ENCODE measurements around the gene ASMT. TPM values are rescaled to one million over a fixed set of nuclear protein-coding genes. Genes with fewer than 3 reads are reported as not detected.
A peak's percentile ranks its signal among the peaks of the same experiment; 100 is the strongest.

ASMT gene
- total RNA-seq, 4 donors from 2014 or later: not detected

DNA sequence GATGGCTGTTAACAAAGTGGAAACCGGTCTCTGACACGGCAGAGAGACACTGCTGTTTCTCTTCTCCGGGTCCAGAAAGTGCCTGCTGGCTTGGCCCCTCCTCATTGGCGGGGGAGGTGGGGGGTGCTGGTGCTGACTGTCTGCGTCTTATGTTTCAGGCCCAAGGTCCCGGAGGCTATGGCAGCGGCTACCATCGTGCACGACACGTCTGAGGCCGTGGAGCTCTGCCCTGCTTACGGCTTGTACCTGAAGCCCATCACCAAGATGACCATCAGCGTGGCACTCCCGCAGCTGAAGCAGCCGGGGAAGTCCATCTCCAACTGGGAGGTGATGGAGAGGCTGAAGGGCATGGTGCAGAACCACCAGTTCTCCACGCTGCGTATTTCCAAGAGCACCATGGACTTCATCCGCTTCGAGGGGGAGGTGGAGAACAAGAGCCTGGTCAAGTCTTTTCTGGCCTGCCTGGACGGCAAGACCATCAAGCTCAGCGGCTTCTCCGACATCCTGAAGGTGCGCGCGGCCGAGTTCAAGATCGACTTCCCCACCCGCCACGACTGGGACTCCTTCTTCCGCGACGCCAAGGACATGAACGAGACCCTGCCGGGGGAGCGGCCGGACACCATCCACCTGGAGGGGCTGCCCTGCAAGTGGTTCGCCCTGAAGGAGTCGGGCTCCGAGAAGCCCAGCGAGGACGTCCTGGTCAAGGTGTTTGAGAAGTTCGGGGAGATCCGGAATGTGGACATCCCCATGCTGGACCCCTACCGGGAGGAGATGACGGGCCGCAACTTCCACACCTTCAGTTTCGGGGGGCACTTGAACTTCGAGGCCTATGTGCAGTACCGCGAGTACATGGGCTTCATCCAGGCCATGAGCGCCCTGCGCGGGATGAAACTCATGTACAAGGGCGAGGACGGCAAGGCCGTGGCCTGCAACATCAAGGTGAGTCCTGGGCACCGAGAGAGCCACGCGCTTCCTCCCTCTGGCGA lies 21.3 kb upstream of the ASMT start:
- H3K27me3 ChIP-seq: no peaks in the 10 kb centered on the region
- H3K4me3 ChIP-seq (replicated peaks in 1 of 3): peak overlapping the region in 1 of 3 donors; percentile 88
- no peak for DNase-seq
- no peaks in the 10 kb centered on the region for H3K9me3 ChIP-seq
- peaks cover 44% of the 10 kb centered on the region in 2 donors for H3K36me3 ChIP-seq
- intact Hi-C loops (cut with DNase I): loop anchor here (2.0 to 10.0 kb wide), 2 partner anchors 139 to 199 kb away; partner anchors contain the start of gene SLC25A6
- TF ChIP-seq, protein P1, sequence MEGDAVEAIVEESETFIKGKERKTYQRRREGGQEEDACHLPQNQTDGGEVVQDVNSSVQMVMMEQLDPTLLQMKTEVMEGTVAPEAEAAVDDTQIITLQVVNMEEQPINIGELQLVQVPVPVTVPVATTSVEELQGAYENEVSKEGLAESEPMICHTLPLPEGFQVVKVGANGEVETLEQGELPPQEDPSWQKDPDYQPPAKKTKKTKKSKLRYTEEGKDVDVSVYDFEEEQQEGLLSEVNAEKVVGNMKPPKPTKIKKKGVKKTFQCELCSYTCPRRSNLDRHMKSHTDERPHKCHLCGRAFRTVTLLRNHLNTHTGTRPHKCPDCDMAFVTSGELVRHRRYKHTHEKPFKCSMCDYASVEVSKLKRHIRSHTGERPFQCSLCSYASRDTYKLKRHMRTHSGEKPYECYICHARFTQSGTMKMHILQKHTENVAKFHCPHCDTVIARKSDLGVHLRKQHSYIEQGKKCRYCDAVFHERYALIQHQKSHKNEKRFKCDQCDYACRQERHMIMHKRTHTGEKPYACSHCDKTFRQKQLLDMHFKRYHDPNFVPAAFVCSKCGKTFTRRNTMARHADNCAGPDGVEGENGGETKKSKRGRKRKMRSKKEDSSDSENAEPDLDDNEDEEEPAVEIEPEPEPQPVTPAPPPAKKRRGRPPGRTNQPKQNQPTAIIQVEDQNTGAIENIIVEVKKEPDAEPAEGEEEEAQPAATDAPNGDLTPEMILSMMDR (IDR thresholded peaks at IDR 0.05): no peak
- TF ChIP-seq POLR2A (IDR thresholded peaks at IDR 0.05): no peak
- peaks cover 4 to 10% of the 10 kb centered on the region in 2 donors for H3K4me1 ChIP-seq
- 90 to 92% methylated on average over 42 to 59 of the region's 60 CpGs for WGBS, 2 donors
- no peak overlapping the region for H3K27ac ChIP-seq

DNA sequence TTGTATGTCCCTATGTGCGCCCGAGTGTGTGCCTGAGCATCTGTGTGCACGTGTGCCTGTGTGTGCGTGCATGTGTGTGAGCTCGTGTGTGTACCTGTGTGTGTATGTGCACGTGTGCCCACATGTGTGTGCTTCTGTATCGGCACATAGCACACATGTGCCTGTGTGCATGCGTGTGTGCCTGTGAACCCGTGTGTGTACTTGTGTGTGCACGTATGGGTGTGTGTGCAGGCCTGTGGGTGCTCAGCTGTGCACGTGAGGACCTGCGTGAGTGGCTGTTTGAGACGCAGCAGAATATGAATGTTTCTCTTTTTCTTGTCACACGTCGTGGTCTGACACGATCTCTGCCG lies 19.2 kb upstream of the ASMT start:
- Histone ChIP-seq H3K4me1 (peaks cover 4 to 10% of the 10 kb centered on the region in 2 donors), H3K4me3 (replicated peaks in 1 of 3) (no peak overlapping the region), H3K27ac (no peak overlapping the region), H3K27me3 (no peaks in the 10 kb centered on the region), H3K36me3 (peaks cover 65% of the 10 kb centered on the region in 2 donors), H3K9me3 (no peaks in the 10 kb centered on the region)
- TF ChIP-seq, protein P1 (IDR thresholded peaks at IDR 0.05): no peak
- no peak for TF ChIP-seq POLR2A (IDR thresholded peaks at IDR 0.05)
- no peak for DNase-seq
- intact Hi-C loops (cut with DNase I): loop anchor here (10.0 kb wide), 1 partner anchor 201 kb away; the partner anchor contains the start of gene SLC25A6
- WGBS, 2 donors: 91 to 95% methylated on average over 17 of the region's 17 CpGs

DNA sequence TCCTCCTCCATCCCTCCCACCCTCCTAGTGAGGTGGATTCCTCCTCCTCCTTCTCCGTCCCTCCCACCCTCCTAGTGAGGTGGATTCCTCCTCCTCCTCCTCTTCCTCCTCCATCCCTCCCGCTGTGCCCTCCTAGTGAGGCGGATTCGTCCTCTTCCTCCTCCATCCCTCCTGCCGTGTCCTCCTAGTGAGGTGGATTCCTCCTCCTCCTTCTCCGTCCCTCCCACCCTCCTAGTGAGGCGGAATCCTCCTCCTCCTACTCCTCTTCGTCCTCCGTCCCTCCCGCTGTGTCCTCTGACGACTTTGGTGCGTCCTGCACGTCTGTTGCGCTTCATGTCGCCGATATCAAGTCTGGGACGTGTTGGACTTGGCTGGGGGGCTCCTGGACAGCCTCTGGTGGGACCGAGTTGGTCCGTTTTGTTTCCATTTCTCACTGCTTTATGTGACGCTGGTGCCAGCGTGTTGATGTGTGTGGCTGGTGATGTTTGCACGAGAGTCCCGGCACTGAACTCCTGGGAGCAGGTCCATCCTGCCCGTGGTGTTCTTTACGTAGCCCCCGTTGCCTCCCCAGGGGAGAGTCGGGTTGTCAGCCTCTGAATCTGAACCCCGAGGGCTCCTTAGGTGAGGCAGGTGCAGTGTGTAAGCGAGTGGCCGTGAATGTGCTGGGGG lies 18.0 kb upstream of the ASMT start:
- intact Hi-C loops (cut with DNase I): loop anchor here (10.0 kb wide), 1 partner anchor 202 kb away; the partner anchor contains the start of gene SLC25A6

DNA sequence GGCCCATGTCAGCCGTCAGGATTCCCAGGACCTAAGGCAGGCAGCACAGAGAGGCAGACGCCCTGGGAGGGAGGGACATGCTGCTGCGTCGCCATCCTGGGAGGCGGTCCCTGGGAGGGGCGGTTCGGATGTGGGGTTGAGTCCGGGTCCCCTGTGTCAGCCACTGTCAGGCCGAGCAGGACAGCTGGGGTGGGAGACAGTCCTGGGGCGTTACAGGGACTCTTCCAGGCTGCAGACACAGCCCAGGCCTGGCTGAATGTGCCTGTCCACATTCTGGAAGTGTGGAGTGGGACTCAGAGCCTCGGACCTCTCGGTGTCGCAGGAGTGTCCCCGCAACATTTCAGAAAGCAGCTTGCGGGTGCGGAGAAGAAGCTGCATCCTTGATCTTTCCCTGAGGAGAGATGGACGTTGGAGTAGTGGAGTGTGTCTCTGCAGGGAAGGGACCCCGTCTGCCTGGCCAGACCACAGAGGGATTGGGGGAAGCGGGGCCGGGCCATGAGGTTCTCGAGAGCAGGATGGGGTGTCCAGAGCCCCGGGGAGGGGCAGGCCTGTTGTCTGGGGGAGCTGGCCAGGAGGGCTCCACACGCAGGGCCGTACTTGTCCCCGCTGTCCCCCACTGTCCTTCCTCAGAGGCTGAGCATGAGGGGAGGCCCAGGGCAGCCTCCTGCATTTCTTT lies 17.4 kb upstream of the ASMT start:
- H3K27ac ChIP-seq: no peak overlapping the region
- H3K27me3 ChIP-seq: no peaks in the 10 kb centered on the region
- DNase-seq: no peak
- intact Hi-C loops (cut with DNase I): loop anchor here (10.0 kb wide), 1 partner anchor 203 kb away; the partner anchor contains the start of gene SLC25A6
- no peak overlapping the region for H3K4me3 ChIP-seq (replicated peaks in 1 of 3)
- TF ChIP-seq, protein P1 (IDR thresholded peaks at IDR 0.05): no peak
- TF ChIP-seq POLR2A (IDR thresholded peaks at IDR 0.05): no peak
- WGBS, 2 donors: 88 to 89% methylated on average over 22 to 24 of the region's 25 CpGs
- H3K4me1 ChIP-seq: peaks cover 0 to 10% of the 10 kb centered on the region in 2 donors
- H3K9me3 ChIP-seq: no peaks in the 10 kb centered on the region
- H3K36me3 ChIP-seq: peaks cover 83% of the 10 kb centered on the region in 2 donors

More for the DNA sequence above, 18.0 kb upstream of the ASMT start:
- no peak overlapping the region for H3K27ac ChIP-seq
- H3K4me3 ChIP-seq (replicated peaks in 1 of 3): no peak overlapping the region
- peaks cover 76% of the 10 kb centered on the region in 2 donors for H3K36me3 ChIP-seq
- peaks cover 0 to 10% of the 10 kb centered on the region in 2 donors for H3K4me1 ChIP-seq
- no peaks in the 10 kb centered on the region for H3K27me3 ChIP-seq
- no peak for DNase-seq
- TF ChIP-seq, protein P1 (IDR thresholded peaks at IDR 0.05): no peak
- TF ChIP-seq POLR2A (IDR thresholded peaks at IDR 0.05): no peak
- no peaks in the 10 kb centered on the region for H3K9me3 ChIP-seq
- WGBS, 2 donors: 90% methylated on average over 22 to 25 of the region's 30 CpGs

All from thyroid gland (tissue), 4 donors.